Tibial nerve (tissue), 4 donors: ENCODE data around the gene DNAJC1. TPM values are rescaled to one million over a fixed set of nuclear protein-coding genes. Genes with fewer than 3 reads are reported as not detected.

Experiments used
- DNase-seq, 2 donors: peaks; one replicate each; pipeline ENCODE4 v3.0.0-alpha.2; 2019; ENCODE audit warnings: low spot score in 2 of 2
- H3K27ac ChIP-seq, 4 donors: fragments of 200-600 bp; sonication (generic) in 3 of 4; one replicate each; pipeline ENCODE4 v1.5.1; 2017 to 2019; ENCODE audit warnings: mild to moderate bottlenecking in 1 of 4
- H3K27me3 ChIP-seq, 2 donors: fragments of 200-600 bp; sonication (generic) in 1 of 2; one replicate each; pipeline versions ENCODE4 v1.5.1 to v1.6.0; 2017 to 2019
- H3K36me3 ChIP-seq, 3 donors: fragments of 200-600 bp; sonication (generic); one replicate each; pipeline ENCODE4 v1.5.1; 2018 to 2019
- H3K4me1 ChIP-seq, 4 donors: fragments of 200-600 bp; sonication (generic) in 3 of 4; one replicate each; pipeline ENCODE4 v1.5.1; 2017 to 2019
- H3K4me3 ChIP-seq, 4 donors: fragments of 200-600 bp; sonication (generic) in 3 of 4; one replicate each; pipeline ENCODE4 v1.5.1; 2017 to 2019; ENCODE audit warnings: mild to moderate bottlenecking in 1 of 4, moderate library complexity in 1 of 4
- H3K9me3 ChIP-seq, 4 donors: fragments of 200-600 bp; sonication (generic) in 3 of 4; one replicate each; pipeline ENCODE4 v1.5.1; 2017 to 2019
- EP300 ChIP-seq, 2 donors: sonication (generic); formaldehyde crosslinking; IDR thresholded peaks; one replicate each; pipeline ENCODE4 v1.6.1; 2017; ENCODE audit warnings: antibody characterized with exemption in 2 of 2, mild to moderate bottlenecking in 1 of 2
- POLR2A ChIP-seq, 2 donors: fragments of 450-650 bp; IDR thresholded peaks; one replicate each; pipeline ENCODE4 v1.6.1; 2017; ENCODE audit warnings: antibody characterized with exemption in 2 of 2, mild to moderate bottlenecking in 2 of 2, moderate library complexity in 2 of 2
- WGBS, 2 donors: methylation state at CpG; one replicate each; pipeline ENCODE4 v1.1.5; 2018; 5-methylcytosine and 5-hydroxymethylcytosine counted together
- total RNA-seq, 4 donors: library from RNA; depleted of rRNA; stranded (reverse); fragments of >200 nt; gene quantifications; one replicate each; pipeline ENCODE4 v1.1.0, GENCODE V29; 2016
- TF ChIP-seq, protein P1 (sequence below), 5 experiments: fragments of 200-600 bp in 3 of 5; fragments of 450-650 bp in 2 of 5; sonication (generic) in 3 of 5; IDR thresholded peaks; one replicate each; pipeline ENCODE4 v1.5.1; 2016 to 2019; ENCODE audit warnings: antibody characterized with exemption in 5 of 5, mild to moderate bottlenecking in 3 of 5, moderate library complexity in 2 of 5

Gene DNAJC1
- total RNA-seq = 100 to 1,000 TPM in 1 of 4 donors, 10 to 100 TPM in 3; 71.7 to 112 (median 82.9) TPM

DNA sequence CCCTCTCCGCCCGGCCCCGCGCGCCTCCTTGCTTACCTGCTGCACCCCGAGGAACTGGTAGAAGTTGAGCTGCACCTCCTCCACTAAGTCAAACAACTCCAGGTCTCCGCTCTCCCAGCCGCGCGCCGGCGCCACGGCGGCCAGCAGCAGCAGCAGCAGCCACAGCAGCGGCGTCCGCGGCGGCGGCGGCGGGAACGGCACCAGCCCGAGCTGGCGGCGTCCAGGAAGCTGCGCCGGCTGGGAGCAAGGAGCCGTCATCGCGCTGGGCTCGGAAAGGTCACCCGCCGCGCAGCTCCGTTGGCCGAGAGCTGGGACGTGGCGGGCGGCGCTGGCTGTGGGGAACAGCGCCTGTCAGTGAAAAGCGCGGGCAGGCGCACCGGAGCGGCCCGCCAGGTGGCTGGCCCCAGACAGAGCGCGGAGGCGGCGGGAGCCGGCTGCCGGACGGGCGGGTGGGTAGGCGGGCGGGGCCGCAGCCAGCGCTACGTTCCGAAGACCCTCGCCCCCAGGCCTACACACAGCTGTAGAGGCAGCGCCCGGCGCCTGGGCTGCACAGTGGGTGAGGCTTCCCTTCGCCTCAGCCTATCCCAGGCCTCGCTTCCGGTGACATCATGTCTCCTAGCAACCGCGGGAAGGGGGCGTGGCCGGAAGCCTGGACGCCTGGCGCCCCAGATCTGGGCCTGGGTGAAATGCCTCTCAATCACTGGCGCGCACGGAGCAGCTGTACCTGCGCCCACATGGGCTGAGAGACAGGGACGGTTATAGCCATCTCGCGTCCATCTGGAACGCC lies at the start of gene DNAJC1:
TSS of gene DNAJC1 (minus strand) at position 554 of the 787 bp plus-strand sequence. CDS start at position 258, 296 bp downstream.
- TF ChIP-seq, protein P1, sequence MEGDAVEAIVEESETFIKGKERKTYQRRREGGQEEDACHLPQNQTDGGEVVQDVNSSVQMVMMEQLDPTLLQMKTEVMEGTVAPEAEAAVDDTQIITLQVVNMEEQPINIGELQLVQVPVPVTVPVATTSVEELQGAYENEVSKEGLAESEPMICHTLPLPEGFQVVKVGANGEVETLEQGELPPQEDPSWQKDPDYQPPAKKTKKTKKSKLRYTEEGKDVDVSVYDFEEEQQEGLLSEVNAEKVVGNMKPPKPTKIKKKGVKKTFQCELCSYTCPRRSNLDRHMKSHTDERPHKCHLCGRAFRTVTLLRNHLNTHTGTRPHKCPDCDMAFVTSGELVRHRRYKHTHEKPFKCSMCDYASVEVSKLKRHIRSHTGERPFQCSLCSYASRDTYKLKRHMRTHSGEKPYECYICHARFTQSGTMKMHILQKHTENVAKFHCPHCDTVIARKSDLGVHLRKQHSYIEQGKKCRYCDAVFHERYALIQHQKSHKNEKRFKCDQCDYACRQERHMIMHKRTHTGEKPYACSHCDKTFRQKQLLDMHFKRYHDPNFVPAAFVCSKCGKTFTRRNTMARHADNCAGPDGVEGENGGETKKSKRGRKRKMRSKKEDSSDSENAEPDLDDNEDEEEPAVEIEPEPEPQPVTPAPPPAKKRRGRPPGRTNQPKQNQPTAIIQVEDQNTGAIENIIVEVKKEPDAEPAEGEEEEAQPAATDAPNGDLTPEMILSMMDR (IDR thresholded peaks at IDR 0.05) = peak in 4 of 5 experiments; percentile 11 to 60 (median 18)
- TF ChIP-seq EP300 (IDR thresholded peaks at IDR 0.05) (peak in 1 of 2 donors; percentile 96), POLR2A (IDR thresholded peaks at IDR 0.05) (peak; percentile 80 to 92)
- Histone ChIP-seq H3K36me3 (no peaks in the 10 kb centered on the region), H3K4me3 (peak within 1 kb of the TSS; percentile 64 to 94 (median 83)), H3K27me3 (no peaks in the 10 kb centered on the region), H3K27ac (peak within 1 kb of the TSS; percentile 65 to 98 (median 95)), H3K9me3 (no peaks in the 10 kb centered on the region), H3K4me1 (peaks cover 0 to 23% (median 6%) of the 10 kb centered on the region in 4 donors)
- peak; percentile 95 to 100 for DNase-seq
- WGBS, 2 donors = 0 to 1% methylated on average over 14 to 62 of the region's 83 CpGs

- no peaks in the 10 kb centered on the region for H3K9me3 ChIP-seq
- no peaks in the 10 kb centered on the region for H3K27me3 ChIP-seq
- no peaks in the 10 kb centered on the region for H3K4me1 ChIP-seq
- TF ChIP-seq POLR2A (IDR thresholded peaks at IDR 0.05) (no peak), EP300 (IDR thresholded peaks at IDR 0.05) (no peak)
- TF ChIP-seq, protein P1 (IDR thresholded peaks at IDR 0.05) = no peak
- DNase-seq = peak; percentile 5 to 17
- no peak overlapping the region for H3K27ac ChIP-seq
- no peak overlapping the region for H3K4me3 ChIP-seq
- H3K36me3 ChIP-seq = no peaks in the 10 kb centered on the region
- WGBS, 2 donors = 64 to 76% methylated on average over 5 of the region's 5 CpGs
Measured at GRCh38 chr10:22053048-22053447, 49.5 kb upstream of the DNAJC1 start.

- Histone ChIP-seq H3K4me1 (no peaks in the 10 kb centered on the region), H3K27me3 (no peaks in the 10 kb centered on the region), H3K36me3 (no peaks in the 10 kb centered on the region), H3K4me3 (no peak overlapping the region), H3K9me3 (no peaks in the 10 kb centered on the region), H3K27ac (no peak overlapping the region)
- no peak for TF ChIP-seq POLR2A (IDR thresholded peaks at IDR 0.05)
- TF ChIP-seq, protein P1 (IDR thresholded peaks at IDR 0.05) = no peak
- no peak for TF ChIP-seq EP300 (IDR thresholded peaks at IDR 0.05)
- WGBS, 2 donors = 73 to 76% methylated on average over 3 of the region's 3 CpGs
- no peak for DNase-seq
Measured at GRCh38 chr10:22049635-22050034, 46.1 kb upstream of the DNAJC1 start.

- 88 to 91% methylated on average over 1 of the region's 1 CpG for WGBS, 2 donors
- H3K4me1 ChIP-seq = no peaks in the 10 kb centered on the region
- no peak overlapping the region for H3K27ac ChIP-seq
- H3K9me3 ChIP-seq = no peaks in the 10 kb centered on the region
- no peaks in the 10 kb centered on the region for H3K36me3 ChIP-seq
- TF ChIP-seq, protein P1 (IDR thresholded peaks at IDR 0.05) = no peak
- TF ChIP-seq EP300 (IDR thresholded peaks at IDR 0.05) = no peak
- TF ChIP-seq POLR2A (IDR thresholded peaks at IDR 0.05) = no peak
- no peaks in the 10 kb centered on the region for H3K27me3 ChIP-seq
- no peak for DNase-seq
- no peak overlapping the region for H3K4me3 ChIP-seq
Measured at GRCh38 chr10:22047812-22048211, 44.3 kb upstream of the DNAJC1 start.

GRCh38 chr10:22043327-22043633 lies 39.8 kb upstream of the DNAJC1 start:
- Histone ChIP-seq H3K4me3 (no peak overlapping the region), H3K4me1 (no peaks in the 10 kb centered on the region), H3K9me3 (no peaks in the 10 kb centered on the region), H3K36me3 (no peaks in the 10 kb centered on the region), H3K27ac (no peak overlapping the region), H3K27me3 (peaks cover 0 to 9% of the 10 kb centered on the region in 2 donors)
- TF ChIP-seq, protein P1 (IDR thresholded peaks at IDR 0.05) = no peak
- TF ChIP-seq POLR2A (IDR thresholded peaks at IDR 0.05) (no peak), EP300 (IDR thresholded peaks at IDR 0.05) (no peak)
- 43 to 51% methylated on average over 6 of the region's 6 CpGs for WGBS, 2 donors
- DNase-seq = no peak
